Left ventricle myocardium inferior (tissue), 1 donor: ENCODE results near the gene CUX1. TPM values are rescaled to one million over a fixed set of nuclear protein-coding genes. Genes with fewer than 3 reads are reported as not detected.

Source experiments
- DNase-seq: peaks from one replicate; pipeline ENCODE4 v3.0.0-alpha.2; 2020
- H3K27ac ChIP-seq: fragments of 200-600 bp; replicated peaks from 2 replicates; pipeline ENCODE4 v1.8.0; 2021
- H3K27me3 ChIP-seq: fragments of 200-600 bp; 2 replicates; pipeline ENCODE4 v1.8.0; 2021; ENCODE audit warnings: low read depth
- H3K36me3 ChIP-seq: fragments of 200-600 bp; 2 replicates; pipeline ENCODE4 v1.8.0; 2021
- H3K4me1 ChIP-seq: fragments of 200-600 bp; 2 replicates; pipeline ENCODE4 v1.8.0; 2021
- H3K4me3 ChIP-seq: fragments of 200-600 bp; 2 replicates; pipeline ENCODE4 v1.8.0; 2021; ENCODE audit warnings: mild to moderate bottlenecking, moderate library complexity
- H3K9me3 ChIP-seq: fragments of 200-600 bp; replicated peaks from 2 replicates; pipeline ENCODE4 v1.8.0; 2021
- intact Hi-C: fragments of 100-400 bp; cut with micrococcal nuclease; formaldehyde crosslinking; loops from one replicate; pipeline ENCODE4 v1.11.0; 2022
- total RNA-seq: library from RNA; stranded (reverse); fragmentation: NEBNext Ultra II Directional; extraction: Animal tissue kit (Norgen Biotek cat#: 25700); gene quantifications from one replicate; pipeline ENCODE4 v1.2.1, GENCODE V29; 2021
- TF ChIP-seq, protein P1 (sequence below): fragments of 200-600 bp; IDR thresholded peaks from 2 replicates; pipeline ENCODE4 v1.8.0; 2021; ENCODE audit warnings: antibody characterized with exemption, mild to moderate bottlenecking, borderline replicate concordance
- donor health status: DM: no; HTN: yes; CAD: no; lungs with severe emphysema.

Gene CUX1
- total RNA-seq, 1 donor from 2014 or later, result 125 TPM

DNA sequence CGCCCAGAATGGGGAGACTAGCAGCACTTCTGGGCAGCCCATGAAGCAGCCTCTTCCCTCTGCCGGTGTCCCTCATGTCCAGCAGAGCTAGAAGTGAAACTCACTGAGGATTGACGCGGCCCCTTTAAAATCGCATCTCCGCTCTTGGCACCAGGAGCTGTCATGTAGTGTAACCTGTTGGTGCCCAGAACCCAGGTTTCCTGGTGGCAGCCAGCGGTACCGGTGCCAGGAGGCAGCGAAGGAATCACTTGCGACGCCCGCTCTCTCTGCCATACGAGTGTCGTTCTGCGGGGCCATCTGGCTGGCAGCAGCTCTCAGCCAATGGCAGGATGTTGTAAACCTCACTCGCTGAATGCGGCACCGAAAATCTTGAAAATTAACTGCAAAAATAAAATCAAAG is 82.7 kb downstream of the CUX1 start:
- Histone ChIP-seq H3K4me1 (peaks cover 73% of the 10 kb centered on the region), H3K36me3 (no peaks in the 10 kb centered on the region), H3K27me3 (no peaks in the 10 kb centered on the region), H3K9me3 (no peaks in the 10 kb centered on the region), H3K27ac (peak overlapping the region; percentile 65), H3K4me3 (peak overlapping the region; percentile 44)
- peak; percentile 72 for DNase-seq
- intact Hi-C loops, result no loop called here
- TF ChIP-seq, protein P1, sequence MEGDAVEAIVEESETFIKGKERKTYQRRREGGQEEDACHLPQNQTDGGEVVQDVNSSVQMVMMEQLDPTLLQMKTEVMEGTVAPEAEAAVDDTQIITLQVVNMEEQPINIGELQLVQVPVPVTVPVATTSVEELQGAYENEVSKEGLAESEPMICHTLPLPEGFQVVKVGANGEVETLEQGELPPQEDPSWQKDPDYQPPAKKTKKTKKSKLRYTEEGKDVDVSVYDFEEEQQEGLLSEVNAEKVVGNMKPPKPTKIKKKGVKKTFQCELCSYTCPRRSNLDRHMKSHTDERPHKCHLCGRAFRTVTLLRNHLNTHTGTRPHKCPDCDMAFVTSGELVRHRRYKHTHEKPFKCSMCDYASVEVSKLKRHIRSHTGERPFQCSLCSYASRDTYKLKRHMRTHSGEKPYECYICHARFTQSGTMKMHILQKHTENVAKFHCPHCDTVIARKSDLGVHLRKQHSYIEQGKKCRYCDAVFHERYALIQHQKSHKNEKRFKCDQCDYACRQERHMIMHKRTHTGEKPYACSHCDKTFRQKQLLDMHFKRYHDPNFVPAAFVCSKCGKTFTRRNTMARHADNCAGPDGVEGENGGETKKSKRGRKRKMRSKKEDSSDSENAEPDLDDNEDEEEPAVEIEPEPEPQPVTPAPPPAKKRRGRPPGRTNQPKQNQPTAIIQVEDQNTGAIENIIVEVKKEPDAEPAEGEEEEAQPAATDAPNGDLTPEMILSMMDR, result peak; percentile 43

- Histone ChIP-seq H3K36me3 (no peaks in the 10 kb centered on the region), H3K27ac (peak overlapping the region; percentile 65), H3K27me3 (no peaks in the 10 kb centered on the region), H3K4me1 (peaks cover 63% of the 10 kb centered on the region), H3K9me3 (no peaks in the 10 kb centered on the region), H3K4me3 (no peak overlapping the region)
- DNase-seq, result no peak
- TF ChIP-seq, protein P1, result no peak
- intact Hi-C loops, result no loop called here
Measured at GRCh38 chr7:101901661-101902491, 84.5 kb downstream of the CUX1 start.

- intact Hi-C loops, result no loop called here
- Histone ChIP-seq H3K36me3 (no peaks in the 10 kb centered on the region), H3K27ac (peak overlapping the region; percentile 65), H3K9me3 (no peaks in the 10 kb centered on the region), H3K27me3 (no peaks in the 10 kb centered on the region), H3K4me1 (peaks cover 53% of the 10 kb centered on the region), H3K4me3 (no peak overlapping the region)
- TF ChIP-seq, protein P1, result no peak
- no peak for DNase-seq
Measured at GRCh38 chr7:101902680-101903514, 85.5 kb downstream of the CUX1 start.

- TF ChIP-seq, protein P1, result no peak
- no peak for DNase-seq
- Histone ChIP-seq H3K27ac (no peak overlapping the region), H3K9me3 (no peaks in the 10 kb centered on the region), H3K36me3 (no peaks in the 10 kb centered on the region), H3K4me3 (no peak overlapping the region), H3K27me3 (no peaks in the 10 kb centered on the region), H3K4me1 (peaks cover 47% of the 10 kb centered on the region)
- intact Hi-C loops, result no loop called here
Measured at GRCh38 chr7:101903515-101903868, 86.1 kb downstream of the CUX1 start.

GRCh38 chr7:101904019-101904418 is 86.6 kb downstream of the CUX1 start:
- Histone ChIP-seq H3K4me3 (no peak overlapping the region), H3K27ac (no peak overlapping the region), H3K9me3 (no peaks in the 10 kb centered on the region), H3K27me3 (no peaks in the 10 kb centered on the region), H3K36me3 (no peaks in the 10 kb centered on the region), H3K4me1 (peaks cover 42% of the 10 kb centered on the region)
- TF ChIP-seq, protein P1, result no peak
- intact Hi-C loops, result no loop called here
- no peak for DNase-seq
